CD14-positive monocyte (primary cell): ENCODE data around the gene LCE1C. TPM values are rescaled to one million over a fixed set of nuclear protein-coding genes. Genes with fewer than 3 reads are reported as not detected.

ENCODE experiments used
- DNase-seq, 3 donors: peaks; one replicate each; pipeline ENCODE4 v3.0.0-alpha.2; 2011 to 2022
- H2AFZ ChIP-seq: 2 replicates; pipeline ENCODE4 v1.6.0; 2012; ENCODE audit warnings: mild to moderate bottlenecking, low read depth, low read length, inconsistent platforms; ENCODE audit not compliant: insufficient read depth, poor library complexity, severe bottlenecking
- H3K27ac ChIP-seq, 2 donors: 1 replicate in 1 of 2; 2 replicates in 1 of 2; pipeline ENCODE4 v1.5.1; 2012 to 2013; ENCODE audit warnings: low read length in 2 of 2, control low read depth in 1 of 2, inconsistent platforms in 1 of 2, low read depth in 1 of 2, mild to moderate bottlenecking in 1 of 2
- H3K27me3 ChIP-seq, 2 donors: one replicate each; pipeline versions ENCODE4 v1.6.0 to v1.6.1; 2011 to 2013; ENCODE audit warnings: low read length in 2 of 2; ENCODE audit not compliant: control insufficient read depth in 2 of 2, insufficient read depth in 2 of 2
- H3K36me3 ChIP-seq, 2 donors: replicated peaks in 1 of 2; 1 replicate in 1 of 2; 2 replicates in 1 of 2; pipeline versions ENCODE4 v1.5.1 to v1.6.1; 2012 to 2013; ENCODE audit warnings: low read length in 2 of 2, control low read depth in 1 of 2, inconsistent platforms in 1 of 2, mild to moderate bottlenecking in 1 of 2; ENCODE audit not compliant: insufficient read depth in 2 of 2, control insufficient read depth in 1 of 2
- H3K4me1 ChIP-seq, 2 donors: 1 replicate in 1 of 2; 2 replicates in 1 of 2; pipeline versions ENCODE4 v1.5.1 to v1.6.1; 2012 to 2013; ENCODE audit warnings: low read length in 2 of 2, control low read depth in 1 of 2, inconsistent platforms in 1 of 2, mild to moderate bottlenecking in 1 of 2, moderate library complexity in 1 of 2; ENCODE audit not compliant: insufficient read depth in 2 of 2, control insufficient read depth in 1 of 2
- H3K4me2 ChIP-seq: replicated peaks from 2 replicates; pipeline ENCODE3; 2012; ENCODE audit warnings: low read length, moderate library complexity, mild to moderate bottlenecking; ENCODE audit not compliant: poor library complexity, severe bottlenecking; ENCODE audit errors: extremely low read depth
- H3K4me3 ChIP-seq, 3 experiments: fragments of 200-600 bp in 1 of 3; sonication (generic) in 1 of 3; replicated peaks in 1 of 3; 1 replicate in 2 of 3; 2 replicates in 1 of 3; pipeline ENCODE4 v1.5.1; 2011 to 2013; ENCODE audit warnings: low read length in 3 of 3, mild to moderate bottlenecking in 3 of 3, control low read depth in 2 of 3, low read depth in 2 of 3, inconsistent platforms in 1 of 3, moderate library complexity in 1 of 3
- H3K79me2 ChIP-seq: 2 replicates; pipeline ENCODE4 v1.6.0; 2012; ENCODE audit warnings: mild to moderate bottlenecking, control low read depth, inconsistent platforms, low read length, moderate library complexity; ENCODE audit not compliant: insufficient read depth
- H3K9ac ChIP-seq: 2 replicates; pipeline ENCODE4 v1.6.0; 2017; ENCODE audit warnings: low read length, mild to moderate bottlenecking; ENCODE audit not compliant: insufficient read depth, poor library complexity, severe bottlenecking
- H3K9me3 ChIP-seq, 2 donors: replicated peaks in 1 of 2; 1 replicate in 1 of 2; 2 replicates in 1 of 2; pipeline versions ENCODE4 v1.5.1 to v1.6.1; 2012 to 2013; ENCODE audit warnings: low read length in 2 of 2, control low read depth in 1 of 2; ENCODE audit not compliant: control insufficient read depth in 1 of 2, insufficient read depth in 1 of 2
- H4K20me1 ChIP-seq: 2 replicates; pipeline ENCODE4 v1.6.0; 2012; ENCODE audit warnings: mild to moderate bottlenecking, low read length, control low read depth, moderate library complexity; ENCODE audit not compliant: insufficient read depth
- H3K27ac Mint-ChIP-seq, 7 donors: one replicate each; pipeline ENCODE4 v1.8.0; 2020; ENCODE audit warnings: mild to moderate bottlenecking in 7 of 7, mixed read lengths in 7 of 7, moderate library complexity in 6 of 7, inconsistent platforms in 2 of 7
- H3K27me3 Mint-ChIP-seq, 3 donors: one replicate each; pipeline ENCODE4 v1.8.0; 2021 to 2022; ENCODE audit warnings: low read depth in 3 of 3, mild to moderate bottlenecking in 3 of 3, mixed read lengths in 3 of 3, moderate library complexity in 3 of 3, inconsistent platforms in 1 of 3
- H3K36me3 Mint-ChIP-seq, 2 donors: one replicate each; pipeline ENCODE4 v1.8.0; 2020; ENCODE audit warnings: mixed read lengths in 2 of 2, inconsistent platforms in 1 of 2, mild to moderate bottlenecking in 1 of 2
- H3K4me1 Mint-ChIP-seq: one replicate; pipeline ENCODE4 v1.8.0; 2020; ENCODE audit warnings: mild to moderate bottlenecking, mixed read lengths
- H3K4me3 Mint-ChIP-seq, 2 donors: one replicate each; pipeline ENCODE4 v1.8.0; 2020; ENCODE audit warnings: mild to moderate bottlenecking in 2 of 2, mixed read lengths in 2 of 2, moderate library complexity in 1 of 2
- H3K9me3 Mint-ChIP-seq, 7 donors: one replicate each; pipeline ENCODE4 v1.8.0; 2020 to 2022; ENCODE audit warnings: mixed read lengths in 7 of 7, mild to moderate bottlenecking in 6 of 7, moderate library complexity in 6 of 7, inconsistent platforms in 2 of 7
- CTCF ChIP-seq: fragments of 200-600 bp; IDR thresholded peaks from one replicate; pipeline ENCODE4 v1.8.0; 2022; ENCODE audit warnings: antibody characterized with exemption, mild to moderate bottlenecking
- WGBS: methylation state at CpG from one replicate; pipeline ENCODE4 v1.1.5; 2013; ENCODE audit warnings: missing lambda C conversion rate; ENCODE audit not compliant: insufficient coverage; 5-methylcytosine and 5-hydroxymethylcytosine counted together
- intact Hi-C, 2 donors: fragments of 100-400 bp; cut with micrococcal nuclease; formaldehyde crosslinking; loops; one replicate each; pipeline versions ENCODE4 v1.15.0 to v1.15.1; 2023
- polyA plus RNA-seq, 3 donors: library from polyadenylated mRNA; depleted of rRNA in 1 of 3; unstranded in 2 of 3; stranded (reverse) in 1 of 3; fragments of 300-500 nt in 2 of 3; fragments of >200 nt in 1 of 3; fragmentation: Illumina TruSeq in 2 of 3; gene quantifications; 1 replicate in 2 of 3; 2 replicates in 1 of 3; pipeline ENCODE4 v1.2.3, GENCODE V29; 2012 to 2021

The LCE1C gene
- polyA plus RNA-seq, 3 donors = not detected

GRCh38 chr1:152759453-152760173, 46.8 kb downstream of the LCE1C start:
- Histone ChIP-seq H4K20me1 (no peaks in the 10 kb centered on the region), H3K4me2 (no peak overlapping the region), H3K9ac (no peak overlapping the region), H3K4me3 (no peak overlapping the region), H3K9me3 (no peaks in the 10 kb centered on the region), H3K27ac (no peak overlapping the region), H2AFZ (no peak overlapping the region), H3K79me2 (no peaks in the 10 kb centered on the region), H3K4me1 (no peaks in the 10 kb centered on the region), H3K36me3 (no peaks in the 10 kb centered on the region), H3K27me3 (no peaks in the 10 kb centered on the region)
- Mint-ChIP-seq H3K27me3 (peaks cover 1 to 13% (median 5%) of the 10 kb centered on the region in 3 donors), H3K4me1 (no peaks in the 10 kb centered on the region), H3K9me3 (peaks cover 0 to 2% (median 0%) of the 10 kb centered on the region in 7 donors), H3K27ac (no peak overlapping the region), H3K36me3 (no peaks in the 10 kb centered on the region), H3K4me3 (no peak overlapping the region)
- no peak for DNase-seq
- TF ChIP-seq CTCF = no peak
- WGBS = 73% methylated on average over 5 of the region's 8 CpGs
- intact Hi-C loops = no loop called here

GRCh38 chr1:152758636-152759035, 47.8 kb downstream of the LCE1C start:
- H3K27ac Mint-ChIP-seq = no peak overlapping the region
- 92% methylated on average over 3 of the region's 4 CpGs for WGBS

More at GRCh38 chr1:152758636-152759035, 47.8 kb downstream of the LCE1C start:
- DNase-seq = no peak
- H3K9ac ChIP-seq = no peak overlapping the region
- intact Hi-C loops = no loop called here
- Mint-ChIP-seq H3K36me3 (no peaks in the 10 kb centered on the region), H3K4me3 (no peak overlapping the region), H3K27me3 (peaks cover 0 to 13% (median 5%) of the 10 kb centered on the region in 3 donors), H3K9me3 (peaks cover 0 to 2% (median 0%) of the 10 kb centered on the region in 7 donors), H3K4me1 (no peaks in the 10 kb centered on the region)
- no peak for TF ChIP-seq CTCF
- no peaks in the 10 kb centered on the region for H3K4me1 ChIP-seq
- H3K4me3 ChIP-seq = no peak overlapping the region
- no peaks in the 10 kb centered on the region for H3K9me3 ChIP-seq
- H3K27ac ChIP-seq = no peak overlapping the region
- no peaks in the 10 kb centered on the region for H3K27me3 ChIP-seq
- no peak overlapping the region for H2AFZ ChIP-seq
- no peaks in the 10 kb centered on the region for H3K79me2 ChIP-seq
- no peaks in the 10 kb centered on the region for H4K20me1 ChIP-seq
- H3K36me3 ChIP-seq = no peaks in the 10 kb centered on the region
- H3K4me2 ChIP-seq = no peak overlapping the region
